BJ (cell line): ENCODE measurements around the gene ERICH4. TPM values are rescaled to one million over a fixed set of nuclear protein-coding genes. Genes with fewer than 3 reads are reported as not detected.
"Not testable (repeated sequence)": the region's sequence is repeated elsewhere in the genome, so short reads cannot be mapped to it uniquely, and the experiment has no call there.

ENCODE experiments used
- CTCF ChIA-PET: fragments of 350-600 bp; formaldehyde crosslinking; extraction: SDS; loops from one replicate; lab custom pipeline; 2021; ENCODE audit warnings: antibody characterized with exemption, inconsistent platforms; lab: Yijun Ruan, JAX
- POLR2A ChIA-PET: fragments of 300-600 bp; sonication (Branson Sonifier 250); formaldehyde crosslinking; extraction: SDS; loops from one replicate; lab custom pipeline; 2021; ENCODE audit warnings: antibody characterized with exemption; lab: Charles Lee
- DNase-seq: peaks from one replicate; pipeline ENCODE4 v3.0.0-alpha.2; 2011; ENCODE audit warnings: low read depth
- H3K27me3 ChIP-seq: 2 replicates; pipeline ENCODE4 v1.6.0; 2011; ENCODE audit warnings: low read length; ENCODE audit not compliant: control insufficient read depth, insufficient read depth
- H3K36me3 ChIP-seq: 2 replicates; pipeline ENCODE4 v1.5.1; 2011; ENCODE audit warnings: low read length; ENCODE audit not compliant: control insufficient read depth, insufficient read depth
- H3K4me3 ChIP-seq: 2 replicates; pipeline ENCODE4 v1.5.1; 2011; ENCODE audit warnings: low read depth, mild to moderate bottlenecking, control low read depth, low read length
- polyA plus RNA-seq: library from polyadenylated mRNA; depleted of rRNA; stranded (reverse); fragments of >200 nt; gene quantifications from 2 replicates; pipeline ENCODE4 v1.2.3, GENCODE V29; 2011
- TF ChIP-seq, protein P1 (sequence below): IDR thresholded peaks from 2 replicates; pipeline ENCODE4 v1.5.1; 2011; ENCODE audit warnings: low read depth, mild to moderate bottlenecking, control low read depth, inconsistent platforms, low read length, moderate library complexity; ENCODE audit not compliant: insufficient read depth

Gene ERICH4
- polyA plus RNA-seq, 1 experiment = not detected

DNA sequence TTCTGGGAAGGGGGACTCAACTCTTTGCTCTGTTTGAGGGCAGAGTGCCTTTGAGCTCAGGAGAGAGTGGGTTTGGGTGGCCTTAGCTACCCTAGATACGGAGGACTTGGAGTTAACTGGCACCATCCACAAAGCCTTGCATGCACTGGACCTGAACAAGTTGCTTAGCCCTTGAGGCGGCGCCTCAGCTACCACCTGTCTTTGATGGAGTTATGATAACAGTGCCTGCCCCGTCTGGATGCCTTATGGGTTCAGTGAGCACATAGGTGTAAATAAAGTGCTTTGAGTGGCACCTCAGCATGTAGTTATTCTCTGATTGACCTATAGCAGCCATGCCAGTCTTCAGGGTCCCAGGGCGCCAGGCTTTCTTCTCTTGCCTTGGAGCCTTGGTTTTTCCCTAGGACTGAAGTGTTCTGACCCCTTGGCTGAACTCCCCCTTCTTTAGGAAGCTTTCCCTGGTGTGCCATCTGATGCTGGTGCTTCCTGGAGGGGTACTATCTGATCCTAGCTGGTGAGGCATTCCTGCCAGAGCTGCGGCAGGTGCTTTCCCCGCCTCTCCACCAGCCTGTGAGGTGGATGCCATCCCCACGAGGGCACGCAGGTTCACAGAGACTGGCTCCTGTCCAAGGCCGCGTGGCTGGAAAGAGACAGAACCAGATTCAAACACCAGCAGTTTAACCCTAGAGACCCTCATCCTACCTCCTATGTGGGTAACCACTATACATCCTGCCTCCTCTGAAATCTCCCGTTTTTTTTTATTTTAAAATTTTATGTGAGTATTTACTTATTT is 39.6 kb upstream of the ERICH4 start:
- Histone ChIP-seq H3K36me3 (peaks cover 1% of the 10 kb centered on the region; the same call in 1 of the 2 replicates), H3K4me3 (no peak overlapping the region), H3K27me3 (no peaks in the 10 kb centered on the region)
- ChIA-PET CTCF (no interaction called here), POLR2A (interaction anchor here (0.6 kb wide), 1 partner anchor 653 kb away, joined by 3 read pairs; the partner anchor contains the start of gene ACTMAP)
- TF ChIP-seq, protein P1, sequence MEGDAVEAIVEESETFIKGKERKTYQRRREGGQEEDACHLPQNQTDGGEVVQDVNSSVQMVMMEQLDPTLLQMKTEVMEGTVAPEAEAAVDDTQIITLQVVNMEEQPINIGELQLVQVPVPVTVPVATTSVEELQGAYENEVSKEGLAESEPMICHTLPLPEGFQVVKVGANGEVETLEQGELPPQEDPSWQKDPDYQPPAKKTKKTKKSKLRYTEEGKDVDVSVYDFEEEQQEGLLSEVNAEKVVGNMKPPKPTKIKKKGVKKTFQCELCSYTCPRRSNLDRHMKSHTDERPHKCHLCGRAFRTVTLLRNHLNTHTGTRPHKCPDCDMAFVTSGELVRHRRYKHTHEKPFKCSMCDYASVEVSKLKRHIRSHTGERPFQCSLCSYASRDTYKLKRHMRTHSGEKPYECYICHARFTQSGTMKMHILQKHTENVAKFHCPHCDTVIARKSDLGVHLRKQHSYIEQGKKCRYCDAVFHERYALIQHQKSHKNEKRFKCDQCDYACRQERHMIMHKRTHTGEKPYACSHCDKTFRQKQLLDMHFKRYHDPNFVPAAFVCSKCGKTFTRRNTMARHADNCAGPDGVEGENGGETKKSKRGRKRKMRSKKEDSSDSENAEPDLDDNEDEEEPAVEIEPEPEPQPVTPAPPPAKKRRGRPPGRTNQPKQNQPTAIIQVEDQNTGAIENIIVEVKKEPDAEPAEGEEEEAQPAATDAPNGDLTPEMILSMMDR = no peak
- DNase-seq = no peak

DNA sequence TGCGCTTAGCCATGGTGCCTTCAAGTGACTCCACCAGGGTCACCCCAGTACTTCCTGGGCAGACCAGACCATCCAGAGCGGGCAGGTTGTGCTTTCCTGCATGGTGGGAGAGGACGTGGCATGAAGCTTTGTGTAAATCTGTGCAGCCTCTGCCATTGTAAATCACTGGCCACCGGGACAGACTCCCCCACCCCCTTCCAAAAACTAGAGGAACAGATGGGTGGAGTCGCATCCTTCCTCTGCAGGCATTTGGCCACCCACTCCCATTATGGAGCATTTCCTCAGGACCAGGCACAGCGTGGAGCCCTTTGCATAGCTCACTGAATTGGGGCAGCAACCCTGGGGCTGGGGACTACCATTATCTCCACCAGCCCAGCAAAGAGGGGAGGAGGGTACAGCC is 37.2 kb upstream of the ERICH4 start:
- DNase-seq = no peak
- CTCF ChIA-PET = no interaction called here
- Histone ChIP-seq H3K27me3 (no peaks in the 10 kb centered on the region), H3K36me3 (peaks cover 4% of the 10 kb centered on the region), H3K4me3 (no peak overlapping the region)
- POLR2A ChIA-PET = no interaction called here
- TF ChIP-seq, protein P1 = no peak

DNA sequence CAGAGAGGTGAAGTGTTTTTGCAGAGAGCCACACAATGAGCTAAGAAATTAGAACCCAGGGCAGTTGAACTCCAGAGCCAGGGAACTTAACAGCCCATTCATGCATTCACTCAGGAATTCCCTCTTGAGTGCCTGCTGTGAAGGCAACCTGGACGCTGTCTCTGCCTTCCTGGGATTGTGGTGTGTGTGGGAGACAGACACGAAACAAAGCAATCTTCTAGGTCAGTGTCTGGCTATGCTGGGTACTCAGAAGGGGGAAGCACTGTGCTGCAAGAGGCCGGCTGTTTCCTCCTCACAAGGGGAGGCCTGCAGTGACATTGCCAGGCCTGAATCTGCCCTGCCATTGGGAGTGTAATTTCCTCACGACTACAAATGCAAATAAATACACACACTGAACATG is 35.7 kb upstream of the ERICH4 start:
- H3K4me3 ChIP-seq = no peak overlapping the region
- TF ChIP-seq, protein P1 = no peak
- POLR2A ChIA-PET = no interaction called here
- H3K27me3 ChIP-seq = no peaks in the 10 kb centered on the region
- no peak for DNase-seq
- CTCF ChIA-PET = interaction anchor here (1.6 to 2.5 kb wide), 2 partner anchors 9 to 85 kb away, joined by 3 to 7 read pairs; no protein-coding TSS in a partner anchor
- peaks cover 9% of the 10 kb centered on the region for H3K36me3 ChIP-seq

DNA sequence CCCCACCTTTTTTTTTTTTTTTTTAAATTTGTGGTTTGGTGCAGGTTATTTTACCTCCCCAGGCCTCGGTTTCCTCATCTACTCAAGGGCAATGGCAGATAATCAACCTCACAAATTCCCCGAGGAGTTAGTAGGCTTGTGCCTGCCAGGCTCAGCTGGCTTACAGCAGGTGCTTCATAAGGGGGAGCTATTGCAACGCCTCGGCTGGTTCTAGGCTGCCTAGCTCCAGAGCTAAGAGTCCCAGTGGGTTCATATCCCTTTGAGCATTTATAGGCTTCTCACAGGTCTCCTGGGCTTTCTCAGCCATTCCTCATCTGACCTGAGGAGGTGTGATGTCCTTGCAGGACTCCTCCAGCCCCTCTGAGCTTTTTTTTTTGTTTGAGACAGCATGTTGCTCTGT is 34.7 kb upstream of the ERICH4 start:
- Histone ChIP-seq H3K27me3 (no peaks in the 10 kb centered on the region), H3K36me3 (peaks cover 13% of the 10 kb centered on the region), H3K4me3 (no peak overlapping the region)
- TF ChIP-seq, protein P1 = no peak
- POLR2A ChIA-PET = no interaction called here
- DNase-seq = no peak
- CTCF ChIA-PET = interaction anchor here (0.6 to 2.5 kb wide), 4 partner anchors 10 to 86 kb away, joined by 3 to 7 read pairs (median 3); no protein-coding TSS in a partner anchor

DNA sequence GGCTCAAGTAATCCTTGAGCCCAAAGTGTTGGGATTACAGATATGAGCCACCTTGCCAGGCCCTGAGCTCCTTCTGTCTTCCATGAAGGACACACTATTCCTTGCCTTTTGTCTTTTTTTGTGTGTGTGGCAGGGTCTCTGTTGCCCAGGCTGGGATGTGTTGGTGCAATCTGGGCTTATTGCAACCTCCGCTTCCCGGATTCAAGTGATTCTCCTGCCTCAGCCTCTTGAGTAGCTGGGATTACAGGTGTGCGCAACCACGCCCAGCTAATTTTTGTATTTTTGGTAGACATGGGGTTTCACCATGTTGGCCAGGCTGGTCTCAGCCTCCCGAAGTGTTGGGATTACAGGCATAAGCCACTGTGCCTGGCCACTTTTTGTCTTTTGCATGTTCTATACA is 34.1 kb upstream of the ERICH4 start:
- POLR2A ChIA-PET = not testable (repeated sequence)

More for the DNA sequence above, 34.1 kb upstream of the ERICH4 start:
- not testable (repeated sequence) for H3K27me3 ChIP-seq, H3K4me3 ChIP-seq, DNase-seq
- CTCF ChIA-PET = interaction anchor here (0.6 kb wide), 1 partner anchor 17 kb away, joined by 3 read pairs; no protein-coding TSS in a partner anchor
- peaks cover 16% of the 10 kb centered on the region for H3K36me3 ChIP-seq
